Heart right ventricle (tissue), 16 donors: ENCODE data around the gene ZNF341. TPM values are rescaled to one million over a fixed set of nuclear protein-coding genes. Genes with fewer than 3 reads are reported as not detected.

ENCODE experiments used
- ATAC-seq, 8 donors: fragments of 200-7000 bp; cut with Tn5 transposase; one replicate each; pipeline ENCODE4 v1.9.1; 2020; ENCODE audit warnings: mild to moderate bottlenecking in 8 of 8, moderate library complexity in 8 of 8, moderate number of reproducible peaks in 1 of 8
- DNase-seq, 2 donors: peaks; one replicate each; pipeline ENCODE4 v3.0.0-alpha.2; 2020
- H3K27ac ChIP-seq, 10 donors: fragments of 200-600 bp; sonication (generic) in 2 of 10; one replicate each; pipeline versions ENCODE4 v1.5.0 to v1.8.0; 2020 to 2022; ENCODE audit warnings: mild to moderate bottlenecking in 3 of 10
- H3K27me3 ChIP-seq, 7 donors: fragments of 200-600 bp; one replicate each; pipeline ENCODE4 v1.8.0; 2021 to 2022; ENCODE audit warnings: mild to moderate bottlenecking in 2 of 7
- H3K36me3 ChIP-seq, 9 donors: fragments of 200-600 bp; sonication (generic) in 1 of 9; one replicate each; pipeline versions ENCODE4 v1.5.0 to v1.8.0; 2020 to 2022; ENCODE audit warnings: mild to moderate bottlenecking in 2 of 9
- H3K4me1 ChIP-seq, 9 donors: fragments of 200-600 bp; sonication (generic) in 1 of 9; one replicate each; pipeline versions ENCODE4 v1.5.0 to v1.8.0; 2020 to 2022; ENCODE audit warnings: mild to moderate bottlenecking in 4 of 9
- H3K4me3 ChIP-seq, 10 donors: fragments of 200-600 bp; sonication (generic) in 2 of 10; one replicate each; pipeline versions ENCODE4 v1.5.0 to v1.8.0; 2020 to 2022; ENCODE audit warnings: mild to moderate bottlenecking in 7 of 10, moderate library complexity in 2 of 10
- H3K9me3 ChIP-seq, 11 donors: fragments of 200-600 bp in 10 of 11; sonication (generic) in 2 of 11; one replicate each; pipeline versions ENCODE4 v1.5.0 to v1.8.0; 2013 to 2022; ENCODE audit warnings: mild to moderate bottlenecking in 2 of 11, control low read depth in 1 of 11, moderate library complexity in 1 of 11
- CTCF ChIP-seq, 9 donors: fragments of 200-600 bp; sonication (generic) in 2 of 9; IDR thresholded peaks; one replicate each; pipeline versions ENCODE4 v1.5.0 to v1.8.0; 2021 to 2022; ENCODE audit warnings: antibody characterized with exemption in 9 of 9, mild to moderate bottlenecking in 5 of 9, moderate library complexity in 1 of 9
- WGBS, 2 donors: extraction: QIAGEN DNeasy Blood & Tissue Kit; methylation state at CpG; one replicate each; pipeline ENCODE4 v1.1.7; 2013; ENCODE audit warnings: inconsistent platforms in 1 of 2; 5-methylcytosine and 5-hydroxymethylcytosine counted together
- intact Hi-C, 10 donors: fragments of 100-400 bp; cut with DNase I; formaldehyde crosslinking; loops; one replicate each; pipeline versions ENCODE4 v1.11.1 to v1.14.2; 2022
- polyA plus RNA-seq, 2 donors: library from polyadenylated mRNA; stranded (reverse); fragments of 200-250 nt; gene quantifications; one replicate each; pipeline ENCODE4 v1.2.3, GENCODE V29; 2013
- total RNA-seq, 10 donors: library from RNA; stranded (reverse); fragmentation: NEBNext Ultra II Directional in 3 of 10; extraction: Animal tissue kit (Norgen Biotek cat#: 25700) in 3 of 10; gene quantifications; one replicate each; pipeline versions ENCODE4 v1.2.1 to v1.2.4, GENCODE V29; 2021 to 2023
- donor health status: Arrhythmogenic right ventricular cardiomyopathy.
- donor health status: ischemic (EF 13 %, LVEDD 7.1; RV severe dilation, severe dysfunction).
- donor health status: healthy with polysubstance abuse.
- donor health status: DM: no; HTN: yes; CAD: no.
- donor health status: DM: no; HTN: no; CAD: no.
- donor health status: ischemic (EF 25% LVEDD 6.9; RV normal size, moderate dysfunction).
- donor health status: ischemic (EF 25% LVEDD 5.7; RV mildly dilated, moderate dysfunction).
- donor health status: healthy.
- donor health status: DM: yes; HTN: yes; CAD: no.
- donor health status: Ischemic cardiomyopathy.
- donor health status: ischemic (EF 35%, LVEDD 5.7; RV mildly dilated, moderate dysfunction).
- donor health status: nonischemic (EF 11% LVEDD 7.7; RV severe dilation, severe dysfunction).
- donor health status: DM: yes; HTN: yes; CAD: no.
- donor health status: PGD.
- donor health status: ischemic (EF 29% LVEDD 5.4; RV normal size, mild dysfunction).
- donor health status: nonischemic (EF 23%, LVEDD 6.1; RV moderate dilation, normal function).

Gene ZNF341
- total and polyA plus RNA-seq, 12 donors: 0.85 to 3.7 (median 1.7) TPM

GRCh38 chr20:33703498-33704137 is 28.2 kb upstream of the ZNF341 start:
- Histone ChIP-seq H3K4me3 (no peak overlapping the region), H3K9me3 (no peaks in the 10 kb centered on the region), H3K27ac (no peak overlapping the region), H3K27me3 (no peaks in the 10 kb centered on the region), H3K36me3 (peaks cover 0 to 46% (median 6%) of the 10 kb centered on the region in 9 donors), H3K4me1 (peaks cover 0 to 12% (median 0%) of the 10 kb centered on the region in 9 donors)
- intact Hi-C loops: no loop called here
- ATAC-seq (peak in 5 of 8 donors; percentile 7 to 62 (median 22)), DNase-seq (no peak)
- WGBS, 2 donors: 94 to 96% methylated on average over 8 of the region's 8 CpGs
- no peak for TF ChIP-seq CTCF (IDR thresholded peaks at IDR 0.05)

- Histone ChIP-seq H3K4me3 (no peak overlapping the region), H3K27me3 (no peaks in the 10 kb centered on the region), H3K4me1 (peaks cover 0 to 12% (median 0%) of the 10 kb centered on the region in 9 donors), H3K9me3 (no peaks in the 10 kb centered on the region), H3K27ac (no peak overlapping the region), H3K36me3 (peaks cover 0 to 53% (median 6%) of the 10 kb centered on the region in 9 donors)
- DNase-seq (no peak), ATAC-seq (no peak)
- TF ChIP-seq CTCF (IDR thresholded peaks at IDR 0.05): no peak
- WGBS, 2 donors: 93 to 95% methylated on average over 11 of the region's 11 CpGs
- intact Hi-C loops: no loop called here
Measured at GRCh38 chr20:33704197-33704924, 27.4 kb upstream of the ZNF341 start.

- Histone ChIP-seq H3K36me3 (peaks cover 0 to 76% (median 18%) of the 10 kb centered on the region in 9 donors), H3K9me3 (no peaks in the 10 kb centered on the region), H3K27me3 (no peaks in the 10 kb centered on the region), H3K4me3 (no peak overlapping the region), H3K4me1 (peaks cover 0 to 9% (median 0%) of the 10 kb centered on the region in 9 donors), H3K27ac (no peak overlapping the region)
- DNase-seq (no peak), ATAC-seq (no peak)
- intact Hi-C loops: no loop called here
- TF ChIP-seq CTCF (IDR thresholded peaks at IDR 0.05): no peak
- 92 to 93% methylated on average over 11 of the region's 11 CpGs for WGBS, 2 donors
Measured at GRCh38 chr20:33707668-33708067, 24.1 kb upstream of the ZNF341 start.

GRCh38 chr20:33709398-33709797 is 22.4 kb upstream of the ZNF341 start:
- WGBS, 2 donors: 85 to 91% methylated on average over 2 of the region's 2 CpGs
- intact Hi-C loops: no loop called here
- no peak for ATAC-seq
- H3K36me3 ChIP-seq: peaks cover 0 to 88% (median 30%) of the 10 kb centered on the region in 9 donors
- no peak for DNase-seq
- no peaks in the 10 kb centered on the region for H3K27me3 ChIP-seq
- H3K27ac ChIP-seq: no peak overlapping the region
- no peak overlapping the region for H3K4me3 ChIP-seq
- no peaks in the 10 kb centered on the region for H3K9me3 ChIP-seq
- no peak for TF ChIP-seq CTCF (IDR thresholded peaks at IDR 0.05)
- H3K4me1 ChIP-seq: no peaks in the 10 kb centered on the region
